OCI-LY3 (cell line): ENCODE results near the gene OR1N1.

Experiments used
- EZH2phosphoT487 ChIP-seq: fragments of 200-600 bp; shearing (Covaris generic); IDR thresholded peaks from 2 replicates; pipeline ENCODE4 v1.6.1; 2018; ENCODE audit warnings: antibody characterized with exemption, mixed run types, low read depth
- TF ChIP-seq, protein P1 (sequence below): fragments of 200-600, 300-600 bp; sonication (generic); IDR thresholded peaks from 2 replicates; pipeline ENCODE4 v1.5.1; 2014; ENCODE audit warnings: antibody characterized with exemption, low read length, low read depth

DNA sequence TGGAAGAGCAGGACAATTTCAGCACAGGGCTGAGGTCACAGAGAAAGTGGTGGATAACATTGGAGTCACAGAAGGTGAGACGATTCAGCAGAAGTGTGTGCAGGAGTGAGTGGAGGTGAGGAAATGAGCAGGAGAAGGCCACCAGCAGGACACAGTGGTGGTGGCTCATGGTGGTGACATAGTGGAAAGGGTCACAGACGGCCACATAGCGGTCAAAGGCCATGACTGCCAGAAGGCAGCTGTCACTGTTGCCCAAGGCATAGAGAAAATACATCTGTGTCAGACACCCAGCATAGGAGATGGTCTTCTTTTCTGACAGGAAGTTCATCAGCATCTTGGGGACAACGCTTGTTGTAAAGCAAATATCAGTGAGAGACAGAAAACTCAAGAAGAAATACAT is 40.8 kb upstream of the OR1N1 start:
- TF ChIP-seq, protein P1, sequence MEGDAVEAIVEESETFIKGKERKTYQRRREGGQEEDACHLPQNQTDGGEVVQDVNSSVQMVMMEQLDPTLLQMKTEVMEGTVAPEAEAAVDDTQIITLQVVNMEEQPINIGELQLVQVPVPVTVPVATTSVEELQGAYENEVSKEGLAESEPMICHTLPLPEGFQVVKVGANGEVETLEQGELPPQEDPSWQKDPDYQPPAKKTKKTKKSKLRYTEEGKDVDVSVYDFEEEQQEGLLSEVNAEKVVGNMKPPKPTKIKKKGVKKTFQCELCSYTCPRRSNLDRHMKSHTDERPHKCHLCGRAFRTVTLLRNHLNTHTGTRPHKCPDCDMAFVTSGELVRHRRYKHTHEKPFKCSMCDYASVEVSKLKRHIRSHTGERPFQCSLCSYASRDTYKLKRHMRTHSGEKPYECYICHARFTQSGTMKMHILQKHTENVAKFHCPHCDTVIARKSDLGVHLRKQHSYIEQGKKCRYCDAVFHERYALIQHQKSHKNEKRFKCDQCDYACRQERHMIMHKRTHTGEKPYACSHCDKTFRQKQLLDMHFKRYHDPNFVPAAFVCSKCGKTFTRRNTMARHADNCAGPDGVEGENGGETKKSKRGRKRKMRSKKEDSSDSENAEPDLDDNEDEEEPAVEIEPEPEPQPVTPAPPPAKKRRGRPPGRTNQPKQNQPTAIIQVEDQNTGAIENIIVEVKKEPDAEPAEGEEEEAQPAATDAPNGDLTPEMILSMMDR, result no peak
- TF ChIP-seq EZH2phosphoT487, result no peak
